Measurements from ENCODE around the gene RPP25L.

- TF ChIP-seq CTCF (IDR thresholded peaks at IDR 0.05) (no peak), POLR2A (IDR thresholded peaks at IDR 0.05) (no peak), POLR2AphosphoS5 (IDR thresholded peaks at IDR 0.05) (no peak)
These were observed 47.8 kb upstream of the RPP25L start for GRCh38 chr9:34659592-34660253.

All from breast epithelium (tissue), 3 donors.